ENCODE measurements around the gene TTC8. TPM values are rescaled to one million over a fixed set of nuclear protein-coding genes. Genes with fewer than 3 reads are reported as not detected.

The TTC8 gene
- polyA plus RNA-seq, 3 donors = 2.3 to 3.7 (median 2.7) TPM

DNA sequence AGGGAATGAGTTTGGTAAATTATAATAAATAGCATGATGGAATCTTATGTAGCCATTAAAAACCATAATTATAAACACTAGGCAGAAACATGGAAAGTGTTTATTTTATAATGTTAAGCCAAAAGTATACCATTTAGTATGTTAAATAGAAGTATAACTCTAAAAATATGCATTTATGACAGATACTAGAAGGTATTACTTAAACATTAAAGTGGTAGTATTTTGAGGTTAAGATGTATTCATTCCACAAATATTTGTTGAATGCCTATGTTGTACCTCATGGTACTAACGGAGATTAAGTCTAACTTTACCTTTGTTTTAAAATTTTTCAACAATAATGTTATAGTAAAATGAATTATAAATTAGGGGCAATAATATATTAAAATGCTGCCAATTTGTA, 24.1 kb downstream of the TTC8 start:
- no peaks in the 10 kb centered on the region for H3K9me3 Mint-ChIP-seq
- H3K36me3 Mint-ChIP-seq = no peaks in the 10 kb centered on the region
- H3K4me3 ChIP-seq (replicated peaks in 1 of 3; ENCODE audit: low read depth in 2 of 3, low read length in 3 of 3) = no peak overlapping the region
- peaks cover 4% of the 10 kb centered on the region for H3K4me1 Mint-ChIP-seq
- no peak overlapping the region for H3K4me3 Mint-ChIP-seq
- no peaks in the 10 kb centered on the region for H3K79me2 ChIP-seq (ENCODE audit: insufficient read depth, low read length)
- no peak overlapping the region for H3K9ac ChIP-seq (ENCODE audit: insufficient read depth, low read length, poor library complexity, severe bottlenecking)
- no peaks in the 10 kb centered on the region for H3K9me3 ChIP-seq (replicated peaks in 1 of 2; ENCODE audit: control insufficient read depth in 1 of 2, insufficient read depth in 1 of 2, low read length in 2 of 2)
- no peaks in the 10 kb centered on the region for H3K27me3 Mint-ChIP-seq (ENCODE audit: low read depth in 3 of 3)
- H2AFZ ChIP-seq (ENCODE audit: insufficient read depth, low read depth, low read length, poor library complexity, severe bottlenecking) = no peak overlapping the region
- H3K27ac Mint-ChIP-seq = no peak overlapping the region
- no peaks in the 10 kb centered on the region for H4K20me1 ChIP-seq (ENCODE audit: insufficient read depth, low read length)
- H3K36me3 ChIP-seq (replicated peaks in 1 of 2; ENCODE audit: control insufficient read depth in 1 of 2, insufficient read depth in 2 of 2, low read length in 2 of 2) = no peaks in the 10 kb centered on the region
- H3K4me1 ChIP-seq (ENCODE audit: control insufficient read depth in 1 of 2, insufficient read depth in 2 of 2, low read length in 2 of 2) = peaks cover 0 to 4% of the 10 kb centered on the region in 2 donors
- no peaks in the 10 kb centered on the region for H3K27me3 ChIP-seq (ENCODE audit: control insufficient read depth in 2 of 2, insufficient read depth in 2 of 2, low read length in 2 of 2)
- H3K27ac ChIP-seq (ENCODE audit: low read depth in 1 of 2, low read length in 2 of 2) = no peak overlapping the region
- TF ChIP-seq, protein P1, sequence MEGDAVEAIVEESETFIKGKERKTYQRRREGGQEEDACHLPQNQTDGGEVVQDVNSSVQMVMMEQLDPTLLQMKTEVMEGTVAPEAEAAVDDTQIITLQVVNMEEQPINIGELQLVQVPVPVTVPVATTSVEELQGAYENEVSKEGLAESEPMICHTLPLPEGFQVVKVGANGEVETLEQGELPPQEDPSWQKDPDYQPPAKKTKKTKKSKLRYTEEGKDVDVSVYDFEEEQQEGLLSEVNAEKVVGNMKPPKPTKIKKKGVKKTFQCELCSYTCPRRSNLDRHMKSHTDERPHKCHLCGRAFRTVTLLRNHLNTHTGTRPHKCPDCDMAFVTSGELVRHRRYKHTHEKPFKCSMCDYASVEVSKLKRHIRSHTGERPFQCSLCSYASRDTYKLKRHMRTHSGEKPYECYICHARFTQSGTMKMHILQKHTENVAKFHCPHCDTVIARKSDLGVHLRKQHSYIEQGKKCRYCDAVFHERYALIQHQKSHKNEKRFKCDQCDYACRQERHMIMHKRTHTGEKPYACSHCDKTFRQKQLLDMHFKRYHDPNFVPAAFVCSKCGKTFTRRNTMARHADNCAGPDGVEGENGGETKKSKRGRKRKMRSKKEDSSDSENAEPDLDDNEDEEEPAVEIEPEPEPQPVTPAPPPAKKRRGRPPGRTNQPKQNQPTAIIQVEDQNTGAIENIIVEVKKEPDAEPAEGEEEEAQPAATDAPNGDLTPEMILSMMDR (IDR thresholded peaks at IDR 0.05) = no peak
- no CpG with 5 or more reads among the region's 1 CpG for WGBS (ENCODE audit: insufficient coverage)
- intact Hi-C loops (cut with micrococcal nuclease) = no loop called here
- H3K4me2 ChIP-seq (replicated peaks; ENCODE audit: extremely low read depth, low read length, poor library complexity, severe bottlenecking) = no peak overlapping the region
- no peak for DNase-seq

DNA sequence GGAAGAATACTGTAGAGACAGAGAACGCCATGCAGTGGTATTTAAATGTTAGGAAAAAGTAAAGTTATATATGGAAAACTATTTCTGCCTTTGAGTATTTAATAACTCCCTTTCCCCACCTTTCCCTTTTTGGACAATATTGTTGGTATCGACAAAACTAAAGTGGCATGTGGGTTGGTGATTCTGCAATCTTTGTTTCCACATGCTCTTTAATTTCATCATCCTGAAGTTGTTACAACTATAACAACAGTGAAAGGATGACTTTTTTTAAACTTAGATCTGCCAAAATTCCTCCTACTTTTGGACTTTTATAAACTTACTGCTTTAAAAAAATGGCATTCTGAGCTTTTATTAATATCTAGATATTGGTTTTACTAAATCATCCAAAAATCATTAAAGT, 25.3 kb downstream of the TTC8 start:
- DNase-seq = no peak
- H3K9me3 Mint-ChIP-seq = no peaks in the 10 kb centered on the region
- no peak overlapping the region for H3K9ac ChIP-seq (ENCODE audit: insufficient read depth, low read length, poor library complexity, severe bottlenecking)
- H3K36me3 ChIP-seq (replicated peaks in 1 of 2; ENCODE audit: control insufficient read depth in 1 of 2, insufficient read depth in 2 of 2, low read length in 2 of 2) = no peaks in the 10 kb centered on the region
- H3K4me2 ChIP-seq (replicated peaks; ENCODE audit: extremely low read depth, low read length, poor library complexity, severe bottlenecking) = no peak overlapping the region
- H4K20me1 ChIP-seq (ENCODE audit: insufficient read depth, low read length) = no peaks in the 10 kb centered on the region
- H3K27ac Mint-ChIP-seq = no peak overlapping the region
- H2AFZ ChIP-seq (ENCODE audit: insufficient read depth, low read depth, low read length, poor library complexity, severe bottlenecking) = no peak overlapping the region
- no peaks in the 10 kb centered on the region for H3K27me3 Mint-ChIP-seq (ENCODE audit: low read depth in 3 of 3)
- H3K27ac ChIP-seq (ENCODE audit: low read depth in 1 of 2, low read length in 2 of 2) = no peak overlapping the region
- H3K4me1 ChIP-seq (ENCODE audit: control insufficient read depth in 1 of 2, insufficient read depth in 2 of 2, low read length in 2 of 2) = peaks cover 0 to 4% of the 10 kb centered on the region in 2 donors
- H3K36me3 Mint-ChIP-seq = no peaks in the 10 kb centered on the region
- no peaks in the 10 kb centered on the region for H3K9me3 ChIP-seq (replicated peaks in 1 of 2; ENCODE audit: control insufficient read depth in 1 of 2, insufficient read depth in 1 of 2, low read length in 2 of 2)
- H3K4me1 Mint-ChIP-seq = peaks cover 4% of the 10 kb centered on the region
- no peaks in the 10 kb centered on the region for H3K27me3 ChIP-seq (ENCODE audit: control insufficient read depth in 2 of 2, insufficient read depth in 2 of 2, low read length in 2 of 2)
- TF ChIP-seq, protein P1 (IDR thresholded peaks at IDR 0.05) = no peak
- H3K4me3 ChIP-seq (replicated peaks in 1 of 3; ENCODE audit: low read depth in 2 of 3, low read length in 3 of 3) = no peak overlapping the region
- H3K4me3 Mint-ChIP-seq = no peak overlapping the region
- intact Hi-C loops (cut with micrococcal nuclease) = no loop called here
- no peaks in the 10 kb centered on the region for H3K79me2 ChIP-seq (ENCODE audit: insufficient read depth, low read length)
- no CpG with 5 or more reads among the region's 2 CpGs for WGBS (ENCODE audit: insufficient coverage)

Data from CD14-positive monocyte (primary cell).